NCI-H1417 treated with DMSO at 0.1 percent for 48 hours (cell line): ENCODE data around the gene IDS.

ENCODE experiments used
- DNase-seq: peaks from one replicate; lab custom pipeline; 2025; lab: John Stamatoyannopoulos, UW

IDS gene

GRCh38 chrX:149456476-149457245, 48.4 kb downstream of the IDS start:
- no peak for DNase-seq

- DNase-seq = no peak
Observed at GRCh38 chrX:149455934-149456333, 49.2 kb downstream of the IDS start.

GRCh38 chrX:149453906-149454822, 50.9 kb downstream of the IDS start:
- DNase-seq = no peak

GRCh38 chrX:149453030-149453429, 52.1 kb downstream of the IDS start:
- DNase-seq = no peak

- DNase-seq = no peak
Observed at GRCh38 chrX:149433451-149433850, 71.7 kb downstream of the IDS start.

- DNase-seq = no peak
Observed at GRCh38 chrX:149433051-149433450, 72.1 kb downstream of the IDS start.
